A673 (cell line): ENCODE results near the gene ADPRM. TPM values are rescaled to one million over a fixed set of nuclear protein-coding genes. Genes with fewer than 3 reads are reported as not detected.

Experiments used
- BruUV-seq: library from RNA; stranded (reverse); fragments of 400-500 nt; replicated peaks from 2 replicates; lab custom pipeline; 2021; lab: Mats Ljungman, UMichigan
- CTCF ChIA-PET: fragments of 300-600 bp; sonication (Branson Sonifier 250); formaldehyde crosslinking; loops from one replicate; lab custom pipeline; 2022; ENCODE audit warnings: antibody characterized with exemption; lab: Charles Lee
- POLR2A ChIA-PET: fragments of 300-600 bp; sonication (Branson Sonifier 250); formaldehyde crosslinking; loops from one replicate; lab custom pipeline; 2022; ENCODE audit warnings: antibody characterized with exemption; ENCODE audit not compliant: low non-redundant PET; lab: Charles Lee
- DNase-seq: peaks from one replicate; pipeline ENCODE4 v3.0.0-alpha.2; 2015; ENCODE audit warnings: low spot score
- H3K27ac ChIP-seq: fragments of 200-600 bp; sonication (generic); 2 replicates; pipeline ENCODE4 v1.5.1; 2016; ENCODE audit warnings: mixed run types, low read depth, mild to moderate bottlenecking, mixed read lengths, antibody characterized with exemption, low read length; ENCODE audit not compliant: poor library complexity, severe bottlenecking
- H3K27me3 ChIP-seq: fragments of 200-600 bp; sonication (generic); replicated peaks from 2 replicates; pipeline ENCODE4 v1.6.1; 2017; ENCODE audit warnings: mixed run types, low read depth, mild to moderate bottlenecking, mixed read lengths, antibody characterized with exemption, low read length; ENCODE audit not compliant: insufficient read depth, poor library complexity
- H3K36me3 ChIP-seq: fragments of 200-600 bp; sonication (generic); 2 replicates; pipeline ENCODE4 v1.6.1; 2016; ENCODE audit warnings: mixed run types, mild to moderate bottlenecking, mixed read lengths, antibody characterized with exemption, low read length; ENCODE audit not compliant: insufficient read depth, poor library complexity, severe bottlenecking
- H3K4me1 ChIP-seq: fragments of 200-600 bp; sonication (generic); 2 replicates; pipeline ENCODE4 v1.6.1; 2017; ENCODE audit warnings: mixed run types, mild to moderate bottlenecking, mixed read lengths, antibody characterized with exemption, low read length; ENCODE audit not compliant: insufficient read depth, poor library complexity, severe bottlenecking
- H3K4me3 ChIP-seq: fragments of 200-600 bp; sonication (generic); 2 replicates; pipeline ENCODE4 v1.5.1; 2016; ENCODE audit warnings: low read depth, mixed run types, mild to moderate bottlenecking, mixed read lengths, low read length; ENCODE audit not compliant: poor library complexity, severe bottlenecking
- H3K9me3 ChIP-seq: fragments of 200-600 bp; sonication (generic); 2 replicates; pipeline ENCODE4 v1.6.1; 2016; ENCODE audit warnings: mixed run types, low read depth, mild to moderate bottlenecking, mixed read lengths, antibody characterized with exemption, low read length; ENCODE audit not compliant: poor library complexity, severe bottlenecking
- CTCF ChIP-seq: fragments of 300-800, 200-600 bp; sonication (generic); conservative IDR thresholded peaks from 2 replicates; pipeline ENCODE4 v1.5.1; 2017; ENCODE audit warnings: low read depth, mild to moderate bottlenecking, antibody characterized with exemption, low read length, moderate library complexity, mixed read lengths
- EZH2 ChIP-seq: fragments of 200-600 bp; sonication (generic); IDR thresholded peaks from 2 replicates; pipeline ENCODE4 v1.6.1; 2017; ENCODE audit warnings: borderline replicate concordance, low read depth, mild to moderate bottlenecking, mixed read lengths, antibody characterized with exemption, low read length; ENCODE audit not compliant: poor library complexity, severe bottlenecking
- intact Hi-C: fragments of 100-400 bp; cut with micrococcal nuclease; formaldehyde crosslinking; loops from one replicate; pipeline ENCODE4 v1.10.0; 2022; ENCODE audit not compliant: unreplicated experiment
- total RNA-seq: library from RNA; stranded (reverse); gene quantifications from 2 replicates; pipeline ENCODE4 v1.2.3, GENCODE V29; 2021

Gene ADPRM
- total RNA-seq, 1 experiment from 2014 or later = 8.4 TPM

DNA sequence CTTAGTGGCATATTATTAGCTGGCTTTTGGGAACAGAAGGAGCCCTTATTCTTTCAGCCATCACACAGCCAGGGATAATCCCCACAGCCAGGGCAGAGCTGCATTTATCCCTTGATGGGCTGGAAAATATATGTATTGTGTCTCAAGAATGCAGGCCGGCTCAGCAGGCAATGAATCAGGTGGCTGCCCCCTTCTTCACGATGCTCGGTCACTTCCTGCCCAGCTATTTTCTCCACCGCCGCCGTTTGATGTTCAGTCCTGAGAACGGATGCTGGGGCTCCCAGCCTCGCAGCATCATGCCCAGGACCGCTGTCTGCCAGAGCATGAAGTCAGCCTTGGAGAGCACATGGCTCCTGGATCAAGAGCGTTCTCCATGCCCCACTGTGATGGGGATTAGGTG is 36.0 kb upstream of the ADPRM start:
- ChIA-PET POLR2A (no interaction called here), CTCF (no interaction called here)
- Histone ChIP-seq H3K36me3 (no peaks in the 10 kb centered on the region), H3K27me3 (no peaks in the 10 kb centered on the region), H3K4me1 (no peaks in the 10 kb centered on the region), H3K9me3 (no peaks in the 10 kb centered on the region), H3K4me3 (no peak overlapping the region), H3K27ac (no peak overlapping the region)
- BruUV-seq = no TSS peak
- no peak for TF ChIP-seq EZH2
- TF ChIP-seq CTCF = no peak
- intact Hi-C loops = no loop called here
- no peak for DNase-seq

GRCh38 chr17:10663231-10663630 is 34.2 kb upstream of the ADPRM start:
- intact Hi-C loops = no loop called here
- ChIA-PET CTCF (no interaction called here), POLR2A (no interaction called here)
- no peaks in the 10 kb centered on the region for H3K9me3 ChIP-seq
- H3K4me3 ChIP-seq = no peak overlapping the region
- DNase-seq = no peak
- no peaks in the 10 kb centered on the region for H3K4me1 ChIP-seq
- no TSS peak for BruUV-seq
- H3K36me3 ChIP-seq = no peaks in the 10 kb centered on the region
- H3K27ac ChIP-seq = no peak overlapping the region
- no peak for TF ChIP-seq EZH2
- no peak for TF ChIP-seq CTCF
- H3K27me3 ChIP-seq = no peaks in the 10 kb centered on the region

- no peaks in the 10 kb centered on the region for H3K9me3 ChIP-seq
- intact Hi-C loops = no loop called here
- no peak overlapping the region for H3K27ac ChIP-seq
- ChIA-PET POLR2A (no interaction called here), CTCF (interaction anchor here (0.8 kb wide), 1 partner anchor 834 kb away, joined by 6 read pairs; no protein-coding TSS in a partner anchor)
- DNase-seq = no peak
- no peaks in the 10 kb centered on the region for H3K36me3 ChIP-seq
- H3K27me3 ChIP-seq = no peaks in the 10 kb centered on the region
- H3K4me1 ChIP-seq = no peaks in the 10 kb centered on the region
- no peak for TF ChIP-seq CTCF
- no peak for TF ChIP-seq EZH2
- BruUV-seq = no TSS peak
- no peak overlapping the region for H3K4me3 ChIP-seq
Observed at GRCh38 chr17:10664571-10664970, 32.8 kb upstream of the ADPRM start.
